Parathyroid adenoma (tissue), 2 donors: ENCODE results near the gene ADCY10.

Experiments
- H2AFZ ChIP-seq: fragments of 300-600 bp; sonication (generic); one replicate; pipeline ENCODE4 v1.7.0; 2017; ENCODE audit warnings: antibody characterized with exemption, mild to moderate bottlenecking
- H3K27ac ChIP-seq: fragments of 300-600 bp; sonication (generic); one replicate; pipeline ENCODE4 v1.7.0; 2017
- H3K27me3 ChIP-seq: fragments of 300-600 bp; sonication (generic); one replicate; pipeline ENCODE4 v1.7.0; 2017; ENCODE audit warnings: low read length; ENCODE audit not compliant: control insufficient read depth, insufficient read depth
- H3K36me3 ChIP-seq: fragments of 300-600 bp; sonication (generic); one replicate; pipeline ENCODE4 v1.7.0; 2017; ENCODE audit warnings: low read length; ENCODE audit not compliant: control insufficient read depth, insufficient read depth
- H3K4me1 ChIP-seq: fragments of 300-600 bp; sonication (generic); one replicate; pipeline ENCODE4 v1.7.0; 2017; ENCODE audit warnings: control low read depth
- H3K4me2 ChIP-seq: fragments of 300-600 bp; sonication (generic); one replicate; pipeline ENCODE4 v1.7.0; 2017; ENCODE audit warnings: low read length
- H3K4me3 ChIP-seq: fragments of 300-600 bp; sonication (generic); one replicate; pipeline ENCODE4 v1.7.0; 2017; ENCODE audit warnings: low read depth, low read length
- H3K79me2 ChIP-seq: fragments of 300-600 bp; sonication (generic); one replicate; pipeline ENCODE4 v1.7.0; 2017; ENCODE audit warnings: control low read depth
- H3K9ac ChIP-seq: fragments of 300-600 bp; sonication (generic); one replicate; pipeline ENCODE4 v1.7.0; 2017; ENCODE audit warnings: mild to moderate bottlenecking
- H3K9me3 ChIP-seq: fragments of 300-600 bp; sonication (generic); one replicate; pipeline ENCODE4 v1.7.0; 2017; ENCODE audit warnings: low read length; ENCODE audit not compliant: control insufficient read depth
- CTCF ChIP-seq: fragments of 300-600 bp; sonication (generic); IDR thresholded peaks from one replicate; pipeline ENCODE4 v1.7.0; 2017; ENCODE audit warnings: antibody characterized with exemption, mild to moderate bottlenecking
- donor health status: primary hyperparathyroidism.

ADCY10 gene

GRCh38 chr1:167905671-167906070, 8.3 kb downstream of the ADCY10 start:
- no peaks in the 10 kb centered on the region for H3K9me3 ChIP-seq

GRCh38 chr1:167905182-167905581, 8.8 kb downstream of the ADCY10 start:
- no peak for TF ChIP-seq CTCF
- Histone ChIP-seq H3K4me1 (no peaks in the 10 kb centered on the region), H3K9me3 (no peaks in the 10 kb centered on the region), H3K36me3 (no peaks in the 10 kb centered on the region), H3K4me2 (no peak overlapping the region), H3K27ac (no peak overlapping the region), H3K27me3 (no peaks in the 10 kb centered on the region), H3K79me2 (no peaks in the 10 kb centered on the region), H3K9ac (no peak overlapping the region), H3K4me3 (no peak overlapping the region), H2AFZ (no peak overlapping the region)

More at GRCh38 chr1:167905671-167906070, 8.3 kb downstream of the ADCY10 start:
- H3K27ac ChIP-seq: no peak overlapping the region
- H3K4me2 ChIP-seq: no peak overlapping the region
- no peak for TF ChIP-seq CTCF
- H2AFZ ChIP-seq: no peak overlapping the region
- H3K27me3 ChIP-seq: no peaks in the 10 kb centered on the region
- H3K36me3 ChIP-seq: no peaks in the 10 kb centered on the region
- no peak overlapping the region for H3K9ac ChIP-seq
- H3K4me1 ChIP-seq: no peaks in the 10 kb centered on the region
- no peak overlapping the region for H3K4me3 ChIP-seq
- no peaks in the 10 kb centered on the region for H3K79me2 ChIP-seq

- TF ChIP-seq CTCF: no peak
- no peaks in the 10 kb centered on the region for H3K9me3 ChIP-seq
- no peaks in the 10 kb centered on the region for H3K79me2 ChIP-seq
- no peaks in the 10 kb centered on the region for H3K4me1 ChIP-seq
- H2AFZ ChIP-seq: no peak overlapping the region
- H3K4me2 ChIP-seq: no peak overlapping the region
- H3K9ac ChIP-seq: no peak overlapping the region
- H3K27ac ChIP-seq: no peak overlapping the region
- no peaks in the 10 kb centered on the region for H3K27me3 ChIP-seq
- H3K4me3 ChIP-seq: no peak overlapping the region
- H3K36me3 ChIP-seq: no peaks in the 10 kb centered on the region
These were observed 9.2 kb downstream of the ADCY10 start for GRCh38 chr1:167904652-167905130.

GRCh38 chr1:167900907-167901306, 13.0 kb downstream of the ADCY10 start:
- H2AFZ ChIP-seq: no peak overlapping the region
- H3K36me3 ChIP-seq: no peaks in the 10 kb centered on the region
- TF ChIP-seq CTCF: no peak
- H3K4me2 ChIP-seq: no peak overlapping the region
- no peaks in the 10 kb centered on the region for H3K4me1 ChIP-seq
- no peak overlapping the region for H3K9ac ChIP-seq
- H3K27ac ChIP-seq: no peak overlapping the region
- no peaks in the 10 kb centered on the region for H3K79me2 ChIP-seq
- no peaks in the 10 kb centered on the region for H3K27me3 ChIP-seq
- H3K9me3 ChIP-seq: no peaks in the 10 kb centered on the region
- no peak overlapping the region for H3K4me3 ChIP-seq

- H3K4me2 ChIP-seq: no peak overlapping the region
- no peaks in the 10 kb centered on the region for H3K27me3 ChIP-seq
- no peaks in the 10 kb centered on the region for H3K79me2 ChIP-seq
- no peaks in the 10 kb centered on the region for H3K9me3 ChIP-seq
- H3K4me3 ChIP-seq: no peak overlapping the region
- H3K36me3 ChIP-seq: no peaks in the 10 kb centered on the region
- no peak overlapping the region for H3K9ac ChIP-seq
- no peak for TF ChIP-seq CTCF
- H3K27ac ChIP-seq: no peak overlapping the region
- H2AFZ ChIP-seq: no peak overlapping the region
- H3K4me1 ChIP-seq: no peaks in the 10 kb centered on the region
These were observed 14.7 kb downstream of the ADCY10 start for GRCh38 chr1:167899253-167899681.
